GM19468 (cell line): Measurements from ENCODE around the gene ZCCHC14.
"Not testable (repeated sequence)": the region's sequence is repeated elsewhere in the genome, so short reads cannot be mapped to it uniquely, and the experiment has no call there.

Experiments
- ATAC-seq: cut with Tn5 transposase; IDR thresholded peaks from one replicate; pipeline ENCODE4 v1.9.1; 2021; ENCODE audit warnings: mild to moderate bottlenecking, moderate library complexity, moderate number of reproducible peaks; ENCODE audit not compliant: unreplicated experiment; ENCODE audit errors: extremely low read depth

The ZCCHC14 gene

DNA sequence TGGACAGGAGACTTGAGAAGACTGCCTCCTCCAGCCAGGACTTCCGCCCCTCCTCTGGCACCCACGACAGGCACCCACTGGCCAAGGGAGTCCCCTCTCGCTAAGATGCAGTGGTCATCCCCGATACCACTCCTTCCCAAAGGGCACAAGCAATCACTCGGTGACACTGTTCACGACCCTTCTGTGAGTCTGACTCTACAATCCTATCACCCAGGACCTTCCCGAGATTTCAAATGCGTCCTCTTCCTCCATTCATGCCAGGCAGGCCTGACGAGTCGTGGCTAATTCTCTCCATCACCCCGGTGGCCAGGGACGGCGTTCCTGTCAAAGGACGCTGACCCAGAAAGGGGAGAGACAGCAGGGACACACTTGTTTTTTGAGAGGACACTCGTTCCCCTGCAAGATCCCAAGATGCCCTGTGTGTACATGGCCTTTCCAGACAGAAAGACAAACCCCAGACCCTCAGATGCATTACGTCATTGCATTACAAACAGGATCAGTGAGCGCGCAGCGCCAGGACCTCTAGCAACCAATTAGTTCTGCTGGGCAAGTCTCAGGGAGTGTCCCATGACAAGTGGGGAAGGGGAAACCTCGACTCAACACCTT is 121.5 kb downstream of the ZCCHC14 start:
- ATAC-seq: no peak

DNA sequence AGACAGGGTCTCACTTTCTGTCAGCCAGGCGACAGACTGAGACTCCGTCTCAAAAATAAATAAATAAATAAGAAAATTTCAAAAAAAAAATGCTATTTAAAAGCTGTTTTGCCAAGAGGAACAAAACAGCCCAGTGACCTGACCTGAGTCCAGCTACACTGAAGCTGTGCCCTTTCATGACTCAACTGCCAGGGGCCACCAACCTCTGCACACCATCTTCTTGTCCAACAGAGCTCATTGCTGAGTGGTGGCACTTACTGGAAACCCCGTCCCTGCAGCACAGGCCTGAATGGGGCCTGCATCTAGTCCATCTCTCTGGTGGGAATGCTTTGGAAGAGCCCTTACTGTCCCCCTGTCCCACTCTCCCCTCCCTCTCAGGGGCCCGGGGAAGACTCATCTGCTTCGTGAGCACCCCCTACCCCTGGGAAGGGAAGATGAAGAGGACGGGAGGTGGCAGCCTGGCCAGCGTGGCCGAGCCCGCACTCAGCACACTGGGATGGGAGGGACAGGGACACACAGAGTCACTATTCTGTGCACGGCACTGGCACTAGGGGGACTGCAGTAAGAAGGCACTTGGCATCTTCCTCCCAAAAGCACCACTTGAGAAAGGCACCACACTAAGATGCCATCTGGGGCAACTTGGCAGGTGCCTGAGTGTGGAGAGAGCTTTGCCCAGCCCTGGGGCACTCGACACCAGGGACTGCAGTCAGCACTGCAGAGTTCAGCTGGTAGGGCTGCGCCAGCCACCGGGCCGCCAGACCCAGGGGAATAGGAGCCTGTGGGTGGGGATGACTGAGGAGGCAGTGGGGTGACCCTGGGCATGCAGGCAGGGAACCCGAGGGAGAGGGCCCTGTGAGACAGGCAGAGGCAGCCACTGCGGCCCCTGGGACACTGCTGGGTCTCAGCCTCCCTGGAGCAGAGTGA is 122.8 kb downstream of the ZCCHC14 start:
- ATAC-seq: no peak

DNA sequence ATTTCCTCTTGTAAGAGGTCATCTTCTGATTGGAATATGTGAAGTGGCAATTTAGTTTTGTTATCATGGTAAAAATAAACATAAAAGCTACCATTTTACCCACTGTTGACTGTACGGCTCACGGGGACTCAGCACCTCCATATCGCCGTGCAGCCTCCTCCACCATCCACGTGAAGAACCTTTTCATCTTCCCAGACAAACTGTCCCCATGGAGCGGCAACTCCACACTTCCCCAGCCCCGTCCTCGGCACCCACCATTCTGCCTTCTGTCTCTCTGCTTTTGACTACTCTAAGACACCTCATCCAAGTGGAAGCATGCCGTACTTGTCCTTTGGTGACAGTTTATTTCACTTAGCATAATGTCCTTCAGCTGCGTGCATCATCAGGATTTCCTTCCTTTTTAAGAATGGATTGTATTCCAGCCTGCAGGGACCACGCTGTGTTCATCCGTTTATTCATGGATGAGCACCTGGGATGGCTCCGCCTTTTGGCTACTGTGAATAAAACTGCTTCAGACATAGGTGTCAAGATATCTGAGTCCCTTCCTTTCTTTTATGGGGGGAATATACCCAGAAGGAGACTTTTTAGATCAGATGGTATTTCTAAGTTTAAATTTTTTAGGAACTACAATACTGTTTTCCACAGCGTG is 123.6 kb downstream of the ZCCHC14 start:
- no peak for ATAC-seq

DNA sequence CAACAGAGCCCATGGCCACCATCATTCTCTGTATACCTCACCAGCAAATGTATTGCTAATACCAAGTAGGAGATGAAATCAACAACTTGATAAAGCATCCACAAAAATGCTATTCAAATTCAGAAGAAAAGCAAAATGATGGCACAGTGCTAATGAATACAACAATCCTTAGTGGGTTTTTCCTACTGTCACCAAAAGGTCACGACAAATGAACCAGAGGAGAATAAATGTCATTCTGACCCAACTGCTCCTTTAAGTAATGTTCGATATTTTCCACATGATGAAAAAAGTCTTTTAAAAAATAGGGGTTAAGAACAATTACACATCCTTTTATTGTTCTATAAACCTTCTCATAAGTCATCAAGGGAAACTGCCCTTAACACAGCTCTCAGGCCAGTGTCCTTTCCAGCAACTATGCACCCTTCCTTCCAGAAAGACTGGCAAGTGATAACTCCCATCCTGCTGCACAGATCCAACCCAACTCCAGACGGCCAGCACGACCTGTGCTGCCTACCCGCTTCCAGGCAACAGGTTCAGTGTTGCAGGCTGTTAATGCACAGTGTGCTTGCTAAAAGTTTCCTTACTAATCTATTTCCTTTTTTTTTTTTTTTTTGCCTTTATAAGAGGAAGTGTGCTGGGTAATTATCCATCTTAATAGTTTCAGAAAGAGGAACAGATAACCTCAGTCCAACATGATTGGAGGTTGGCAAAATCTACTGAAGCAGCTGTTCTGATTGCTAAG is 124.6 kb downstream of the ZCCHC14 start:
- no peak for ATAC-seq

DNA sequence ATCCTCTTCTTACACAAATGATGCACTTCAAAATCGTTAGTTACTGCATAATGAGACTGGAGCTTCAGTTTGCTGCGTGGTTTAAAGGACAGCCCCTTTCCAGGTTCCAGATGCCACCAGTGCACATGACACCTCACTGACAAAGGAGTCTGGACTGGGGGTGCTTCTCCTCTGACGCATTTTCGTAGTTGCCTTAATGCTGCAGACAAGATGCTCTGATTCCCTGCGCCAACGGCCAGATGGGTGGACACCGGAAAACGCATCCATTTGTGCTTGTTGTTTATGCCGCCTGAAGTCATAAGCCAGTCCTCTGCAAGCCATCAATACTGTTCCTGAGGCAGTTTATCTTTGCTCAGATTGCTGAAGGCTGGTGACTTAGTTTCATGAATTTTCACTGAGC is 125.3 kb downstream of the ZCCHC14 start:
- no peak for ATAC-seq

DNA sequence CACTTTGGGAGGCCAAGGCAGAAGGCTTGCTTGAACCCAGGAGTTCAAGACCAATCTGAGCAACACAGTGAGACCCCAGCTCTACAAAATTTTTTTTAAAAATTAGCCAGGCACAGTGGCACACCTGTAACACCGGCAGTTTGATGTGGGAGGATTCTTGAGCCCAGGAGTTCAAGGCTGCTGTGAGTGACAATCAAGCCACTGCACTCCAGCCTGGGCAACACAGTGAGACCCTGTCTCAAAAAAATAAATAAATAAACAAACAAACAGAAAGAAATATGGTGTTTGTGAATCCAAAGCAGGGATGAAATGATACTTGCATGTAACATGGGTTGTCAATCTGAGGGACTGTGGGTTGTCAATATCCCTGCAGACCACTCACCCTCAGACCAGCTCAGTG is 125.9 kb downstream of the ZCCHC14 start:
- ATAC-seq: no peak

DNA sequence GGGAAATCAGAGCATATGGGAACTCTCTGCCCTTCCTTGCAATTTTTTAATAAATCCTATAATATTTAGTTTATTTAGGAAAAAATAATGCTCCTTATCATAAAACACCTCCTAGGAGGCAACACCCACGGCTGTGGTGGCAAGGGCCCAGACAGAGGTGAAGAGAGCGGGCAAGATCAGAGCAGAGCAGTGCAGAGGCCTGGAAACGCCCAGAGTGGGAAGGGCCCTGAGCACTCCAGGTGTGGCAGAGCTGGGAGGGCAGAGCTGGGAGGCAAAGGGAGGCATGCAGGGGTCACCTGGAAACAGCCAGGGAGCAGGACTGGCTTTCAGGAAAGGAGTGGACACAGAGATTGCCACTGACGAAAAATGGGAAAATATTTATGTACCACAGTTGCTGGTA is 126.5 kb downstream of the ZCCHC14 start:
- no peak for ATAC-seq

DNA sequence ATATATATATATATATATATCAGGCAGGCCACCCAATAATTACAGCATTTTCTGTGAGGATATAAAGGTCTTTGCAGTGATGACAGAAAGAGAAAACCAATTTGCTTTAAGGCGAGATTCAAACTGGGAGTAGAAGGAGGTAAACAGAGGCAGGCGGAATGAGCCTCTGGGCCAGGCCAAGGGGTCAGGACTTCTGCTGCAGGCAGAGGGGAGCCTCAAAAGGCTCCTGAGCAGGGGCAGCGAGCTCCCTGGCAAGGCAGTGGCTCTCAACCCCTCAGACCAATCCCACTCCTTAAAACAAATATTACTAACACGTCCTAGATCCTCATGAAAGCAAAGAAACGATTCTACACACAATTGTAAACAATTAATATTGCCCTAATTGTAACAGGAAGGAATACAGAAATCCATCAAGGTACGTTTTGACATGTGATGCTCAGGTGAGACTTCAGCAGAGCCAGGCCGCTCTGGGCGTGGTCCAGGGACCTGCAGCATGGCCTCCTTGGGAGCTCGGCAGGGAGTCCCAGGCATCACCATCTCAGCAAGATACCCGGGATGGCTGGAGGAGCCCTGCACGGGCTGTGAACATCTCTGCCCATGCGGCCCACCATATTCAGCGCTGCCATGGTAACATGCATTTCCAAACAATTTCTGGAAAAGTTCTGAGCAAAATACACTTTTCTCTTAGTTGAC is 127.7 kb downstream of the ZCCHC14 start:
- ATAC-seq: no peak

DNA sequence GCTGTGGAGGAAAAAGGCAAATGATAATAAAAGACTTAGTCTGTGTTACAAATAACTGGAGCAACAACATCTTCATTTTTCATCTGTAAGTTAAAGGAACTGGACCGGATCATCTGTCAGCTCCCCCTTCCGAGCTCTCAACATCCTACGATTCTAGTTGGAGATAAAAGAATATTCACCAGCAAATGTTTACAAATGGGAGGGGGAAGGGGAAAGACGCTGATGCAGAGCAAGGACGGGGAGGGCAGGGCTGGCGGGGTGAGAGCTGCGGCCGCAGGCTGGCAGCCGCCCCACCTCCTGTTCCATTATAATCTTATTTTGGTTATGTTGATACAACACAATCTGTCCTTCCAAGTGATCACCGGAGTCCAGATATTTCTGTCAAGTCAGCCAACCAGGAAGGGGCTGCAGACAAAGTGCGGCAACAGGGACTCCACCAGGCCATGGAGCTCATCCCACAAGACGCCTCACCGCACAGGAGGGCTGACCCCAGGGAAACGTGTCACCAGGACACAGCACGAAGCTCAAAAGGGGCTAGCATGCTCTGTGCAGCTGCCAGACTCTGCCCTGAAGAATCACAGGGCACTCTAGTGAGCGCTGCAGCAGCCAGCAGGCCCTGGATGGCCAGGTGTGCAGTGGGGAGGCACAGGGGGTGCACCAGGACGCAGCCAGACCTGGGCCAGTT is 128.9 kb downstream of the ZCCHC14 start:
- ATAC-seq: no peak

DNA sequence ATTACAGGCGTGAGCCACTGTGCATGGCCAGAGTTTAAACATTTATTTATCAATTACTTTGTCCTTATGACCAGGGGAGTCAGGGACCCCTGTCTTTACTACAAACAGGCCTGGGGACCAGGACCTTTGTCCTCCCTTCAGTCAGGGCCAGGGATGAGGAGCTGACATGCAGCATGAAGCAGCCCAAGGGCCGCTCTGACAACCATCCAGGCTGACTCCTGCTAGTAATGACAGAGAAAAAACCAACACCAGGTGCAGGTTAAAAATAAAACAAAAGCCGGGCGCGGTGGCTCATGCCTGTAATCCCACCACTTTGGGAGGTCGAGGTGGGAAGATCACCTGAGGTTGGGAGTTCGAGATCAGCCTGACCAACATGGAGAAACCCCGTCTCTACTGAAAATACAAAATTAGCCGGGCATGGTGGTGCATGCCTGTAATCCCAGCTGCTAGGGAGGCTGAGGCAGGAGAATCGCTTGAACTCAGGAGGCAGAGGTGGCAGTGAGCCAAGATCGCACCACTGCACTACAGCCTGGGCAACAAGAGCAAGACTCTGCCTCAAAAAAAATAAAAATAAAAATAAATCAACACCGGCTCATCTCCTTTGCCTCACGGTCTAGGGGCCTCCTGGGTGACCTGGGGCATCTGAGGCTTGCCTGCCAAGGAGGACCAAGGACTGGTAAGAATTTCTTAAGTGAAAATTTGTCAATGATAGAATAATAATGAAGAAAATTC is 129.8 kb downstream of the ZCCHC14 start:
- ATAC-seq: not testable (repeated sequence)

DNA sequence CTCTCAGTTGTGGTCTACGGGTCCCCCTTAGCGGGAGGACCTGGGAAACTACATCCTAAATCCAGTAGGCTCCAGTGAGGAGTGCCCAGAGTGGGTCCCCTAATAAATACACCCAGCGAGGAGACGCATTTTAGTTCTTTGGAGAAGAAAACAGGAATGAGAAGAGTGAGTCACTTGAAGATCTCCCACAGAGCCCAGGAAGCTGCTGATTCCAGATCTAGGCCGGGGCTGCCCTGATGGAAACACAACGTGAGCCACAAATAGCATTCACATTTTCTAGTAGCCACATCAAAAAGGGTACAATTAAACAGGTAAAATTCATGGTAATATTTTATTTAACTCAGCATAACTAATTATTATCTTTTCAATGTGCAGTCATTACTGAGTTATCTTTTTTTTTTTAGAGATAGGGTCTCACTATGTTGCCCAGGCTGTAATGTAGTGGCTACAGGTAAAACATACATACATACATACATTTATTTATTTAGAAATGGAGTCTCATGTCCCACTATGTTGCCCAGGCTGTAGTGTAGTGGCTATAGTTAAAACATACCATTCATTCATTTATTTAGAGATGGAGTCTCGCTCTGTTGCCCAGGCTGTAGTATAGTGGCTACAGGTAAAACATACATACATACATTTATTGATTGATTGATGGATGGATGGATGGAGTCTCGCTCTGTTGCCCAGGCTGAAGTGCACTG is 130.8 kb downstream of the ZCCHC14 start:
- ATAC-seq: no peak

DNA sequence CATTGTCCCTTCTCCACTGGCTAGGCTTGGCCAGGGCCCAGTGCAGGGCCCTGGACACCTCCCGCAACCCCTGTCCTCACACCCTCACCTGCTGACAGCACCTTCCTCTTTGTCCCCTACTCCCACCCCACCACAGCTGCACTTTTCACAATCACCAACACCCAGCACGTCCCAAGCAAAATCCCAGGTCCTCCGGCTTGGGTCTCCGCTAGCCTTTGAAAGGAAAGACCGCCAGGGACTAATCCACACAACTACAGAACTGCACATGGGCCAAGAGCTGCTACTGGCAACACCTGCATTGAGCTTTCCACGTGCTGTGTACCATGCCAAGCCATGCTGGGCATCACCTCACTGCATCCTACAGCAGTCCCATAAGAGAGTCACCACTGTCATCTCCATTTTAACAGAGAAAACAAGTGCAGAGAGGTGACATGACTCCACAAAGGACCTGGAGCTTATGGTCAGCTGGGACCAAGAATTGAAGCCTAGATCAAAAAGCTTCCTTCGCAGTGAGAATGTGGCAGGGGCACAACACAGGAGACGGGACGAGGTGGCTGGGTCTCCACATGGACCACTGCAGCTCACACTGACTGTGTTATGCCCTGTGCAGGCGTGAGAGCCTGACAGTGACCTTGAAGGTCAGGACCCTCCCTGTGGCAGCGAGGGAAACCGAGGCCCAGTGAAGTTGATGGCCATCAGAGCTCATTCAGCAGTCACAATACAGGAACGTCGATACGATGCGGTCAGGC is 131.8 kb downstream of the ZCCHC14 start:
- no peak for ATAC-seq

DNA sequence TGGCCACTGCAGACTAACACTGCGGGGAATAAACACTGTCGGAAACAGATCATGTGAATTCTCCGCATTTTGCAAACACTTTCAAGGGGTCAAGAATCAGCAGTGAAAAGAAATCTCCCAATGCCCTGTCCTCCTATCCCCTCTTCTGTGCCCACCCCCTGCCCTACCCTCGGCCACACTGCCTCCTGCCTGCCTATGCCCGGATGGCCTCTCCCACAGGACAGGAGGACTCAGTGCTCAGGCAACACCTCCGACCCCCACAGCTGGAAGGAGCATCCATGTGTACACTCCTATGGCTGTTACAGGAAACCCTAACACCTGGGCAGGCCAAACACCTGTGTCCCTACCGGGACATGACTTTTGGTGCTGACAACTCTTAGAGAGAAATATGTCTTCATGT is 133.7 kb downstream of the ZCCHC14 start:
- no peak for ATAC-seq

DNA sequence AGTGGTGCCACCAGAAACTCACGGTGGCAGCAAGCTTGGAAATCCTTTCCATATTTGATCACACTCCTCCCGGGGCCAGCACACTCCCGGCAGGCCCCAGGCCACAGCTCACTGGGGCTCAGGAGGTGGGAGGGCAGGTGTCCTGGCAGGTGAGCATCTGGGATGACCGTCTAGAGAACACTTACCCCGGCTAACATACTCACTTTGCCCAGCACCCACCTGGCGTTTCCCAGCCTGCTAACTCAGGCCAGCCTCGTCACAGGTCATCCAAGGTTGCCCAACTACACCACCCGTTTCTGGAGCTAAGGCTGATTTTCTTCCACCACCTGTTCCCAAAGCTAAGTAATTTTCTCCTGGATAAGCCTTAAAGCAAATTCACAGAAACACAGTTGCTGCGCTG is 134.1 kb downstream of the ZCCHC14 start:
- no peak for ATAC-seq

DNA sequence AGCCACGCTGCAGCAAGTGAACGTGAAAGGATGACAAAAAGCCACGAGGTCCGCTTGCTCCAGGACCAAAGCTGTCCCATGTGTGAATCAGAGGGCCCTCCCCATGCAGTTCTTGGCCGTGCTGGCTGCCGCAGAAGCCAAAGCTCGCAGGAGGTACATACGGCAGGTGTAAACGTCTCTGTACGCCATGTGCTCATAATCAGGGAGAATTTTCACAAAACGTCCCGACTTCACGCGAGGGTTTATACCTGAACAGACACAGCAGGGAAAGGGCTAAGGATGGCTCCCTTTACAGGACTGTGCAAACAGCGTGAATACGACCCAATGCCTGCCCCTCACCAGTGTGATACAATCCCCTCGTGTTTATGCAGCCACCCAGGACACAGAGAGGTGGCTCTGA is 134.6 kb downstream of the ZCCHC14 start:
- no peak for ATAC-seq

DNA sequence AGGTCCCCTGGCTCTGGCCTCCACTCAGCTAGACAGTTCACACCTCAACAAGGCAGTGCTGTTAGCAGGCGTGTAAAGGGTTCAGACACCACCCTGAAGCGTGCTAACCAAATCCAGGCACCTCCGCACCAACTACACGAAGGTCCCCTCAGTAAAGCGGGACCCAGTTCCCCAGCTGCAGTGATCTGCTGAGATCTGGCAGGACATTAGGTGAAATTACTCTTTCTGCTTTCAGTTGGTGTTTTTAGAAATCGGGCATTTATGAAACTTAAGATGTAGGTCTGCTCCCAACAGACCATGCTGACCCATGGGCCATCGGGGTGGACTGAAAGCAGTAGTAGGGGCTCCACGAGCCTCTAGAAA is 136.4 kb downstream of the ZCCHC14 start:
- ATAC-seq: no peak
